Panc1 (cell line): Measurements from ENCODE around the gene EIF3F. TPM values are rescaled to one million over a fixed set of nuclear protein-coding genes. Genes with fewer than 3 reads are reported as not detected.

Experiments used
- ATAC-seq: fragments of 200-7000 bp; cut with Tn5 transposase; 2 replicates; pipeline ENCODE4 v1.9.1; 2020; ENCODE audit warnings: mild to moderate bottlenecking, moderate library complexity
- BruUV-seq: library from RNA; stranded (reverse); fragments of 400-500 nt; replicated peaks from 2 replicates; lab custom pipeline; 2021; lab: Mats Ljungman, UMichigan
- CTCF ChIA-PET: fragments of 300-600 bp; sonication (Branson Sonifier 250); formaldehyde crosslinking; loops from one replicate; lab custom pipeline; 2022; ENCODE audit warnings: antibody characterized with exemption; lab: Charles Lee
- POLR2A ChIA-PET: fragments of 300-600 bp; sonication (Branson Sonifier 250); formaldehyde crosslinking; loops from one replicate; lab custom pipeline; 2022; ENCODE audit warnings: antibody characterized with exemption; lab: Charles Lee
- DNase-seq: peaks from one replicate; pipeline ENCODE4 v3.0.0-alpha.2; 2010; ENCODE audit warnings: low read depth, low spot score
- H3K27ac ChIP-seq: 2 replicates; pipeline ENCODE4 v1.5.1; 2011; ENCODE audit warnings: mild to moderate bottlenecking, low read length, inconsistent platforms
- H3K27me3 ChIP-seq: fragments of 200-500 bp; sonication (Bioruptor generic); 2 replicates; pipeline ENCODE4 v1.6.0; 2014; ENCODE audit warnings: low read length, inconsistent platforms; ENCODE audit not compliant: control insufficient read depth, insufficient read depth
- H3K36me3 ChIP-seq: fragments of 200-500 bp; sonication (Bioruptor generic); 2 replicates; pipeline ENCODE4 v1.5.1; 2014; ENCODE audit warnings: inconsistent platforms, mild to moderate bottlenecking, low read length, moderate library complexity; ENCODE audit not compliant: control insufficient read depth, insufficient read depth
- H3K4me1 ChIP-seq: 2 replicates; pipeline ENCODE4 v1.5.1; 2011; ENCODE audit warnings: inconsistent platforms, mild to moderate bottlenecking, low read length, moderate library complexity; ENCODE audit not compliant: control insufficient read depth, insufficient read depth
- H3K4me3 ChIP-seq, 2 experiments: 2 replicates each; pipeline ENCODE4 v1.5.1; 2011 to 2012; ENCODE audit warnings: low read depth in 2 of 2, low read length in 2 of 2, mild to moderate bottlenecking in 2 of 2, inconsistent platforms in 1 of 2, moderate library complexity in 1 of 2
- H3K9me3 ChIP-seq: fragments of 200-500 bp; sonication (Bioruptor generic); 2 replicates; pipeline ENCODE4 v1.5.1; 2014; ENCODE audit warnings: low read depth, mild to moderate bottlenecking, inconsistent platforms, low read length, moderate library complexity; ENCODE audit not compliant: control insufficient read depth, insufficient read depth
- CTCF ChIP-seq: fragments of 450-650 bp; IDR thresholded peaks from 2 replicates; pipeline ENCODE4 v1.5.1; 2017; ENCODE audit warnings: mild to moderate bottlenecking
- POLR2AphosphoS5 ChIP-seq: IDR thresholded peaks from 2 replicates; pipeline ENCODE4 v1.6.1; 2012; ENCODE audit warnings: mild to moderate bottlenecking, low read depth, low read length, moderate library complexity
- REST ChIP-seq, 2 experiments: IDR thresholded peaks; 2 replicates each; pipeline ENCODE4 v1.6.1; 2011 to 2012; ENCODE audit warnings: low read depth in 2 of 2, control low read depth in 1 of 2, low read length in 1 of 2, mild to moderate bottlenecking in 1 of 2, moderate library complexity in 1 of 2; ENCODE audit not compliant: insufficient read depth in 1 of 2
- SIN3A ChIP-seq: IDR thresholded peaks from 2 replicates; pipeline ENCODE4 v1.6.1; 2012; ENCODE audit warnings: low read depth, mild to moderate bottlenecking, low read length, moderate library complexity, borderline replicate concordance; ENCODE audit not compliant: insufficient read depth
- TCF7L2 ChIP-seq: IDR thresholded peaks from 2 replicates; pipeline ENCODE4 v1.6.1; 2011; ENCODE audit warnings: mild to moderate bottlenecking, low read depth, low read length, inconsistent platforms
- in situ Hi-C: cut with HindIII; loops from 2 replicates; pipeline ENCODE4 v1.10.0; 2016; ENCODE audit warnings: low sequenced_read_pairs, low pct_unique_long_range_greater_than_20kb
- intact Hi-C: fragments of 100-400 bp; cut with micrococcal nuclease; formaldehyde crosslinking; loops from one replicate; pipeline ENCODE4 v1.10.0; 2022; ENCODE audit not compliant: unreplicated experiment
- total RNA-seq: library from RNA; stranded (reverse); gene quantifications from one replicate; pipeline ENCODE4 v1.2.1, GENCODE V29; 2021; ENCODE audit not compliant: unreplicated experiment

The EIF3F gene
- total RNA-seq, 1 experiment from 2014 or later = 387 TPM

- in situ Hi-C loops = no loop called here
- Histone ChIP-seq H3K4me3 (no peak overlapping the region), H3K36me3 (no peaks in the 10 kb centered on the region), H3K9me3 (no peaks in the 10 kb centered on the region), H3K27me3 (peaks cover 21% of the 10 kb centered on the region), H3K27ac (no peak overlapping the region), H3K4me1 (no peaks in the 10 kb centered on the region)
- TF ChIP-seq REST (IDR thresholded peaks at IDR 0.05; ENCODE audit: insufficient read depth in 1 of 2, low read depth in 2 of 2, low read length in 1 of 2) = no peak
- DNase-seq (no peak), ATAC-seq (no peak)
- ChIA-PET POLR2A (no interaction called here), CTCF (interaction anchor here (1.3 kb wide), 1 partner anchor 69 kb away, joined by 4 read pairs; no protein-coding TSS in a partner anchor)
- BruUV-seq = no TSS peak
- intact Hi-C loops = no loop called here
These were observed 43.5 kb downstream of the EIF3F start for GRCh38 chr11:8030526-8031247.

- H3K4me1 ChIP-seq = no peaks in the 10 kb centered on the region
These were observed 44.3 kb downstream of the EIF3F start for GRCh38 chr11:8031248-8032115.

More at GRCh38 chr11:8031248-8032115, 44.3 kb downstream of the EIF3F start:
- H3K36me3 ChIP-seq = no peaks in the 10 kb centered on the region
- H3K27ac ChIP-seq = no peak overlapping the region
- no peak for DNase-seq
- ChIA-PET CTCF (interaction anchor here (1.3 to 3.6 kb wide), 2 partner anchors 59 to 68 kb away, joined by 4 to 35 read pairs; no protein-coding TSS in a partner anchor), POLR2A (no interaction called here)
- no peak for ATAC-seq
- peaks cover 15% of the 10 kb centered on the region for H3K27me3 ChIP-seq
- H3K4me3 ChIP-seq = no peak overlapping the region
- intact Hi-C loops = no loop called here
- TF ChIP-seq SIN3A = no peak
- no peak for TF ChIP-seq CTCF
- no peak for TF ChIP-seq POLR2AphosphoS5
- no peak for TF ChIP-seq REST (IDR thresholded peaks at IDR 0.05; ENCODE audit: insufficient read depth in 1 of 2, low read depth in 2 of 2, low read length in 1 of 2)
- no peak for TF ChIP-seq TCF7L2
- no TSS peak for BruUV-seq
- in situ Hi-C loops = no loop called here
- no peaks in the 10 kb centered on the region for H3K9me3 ChIP-seq
